Thoracic aorta (tissue), 2 donors: ENCODE measurements around the gene CGB8. TPM values are rescaled to one million over a fixed set of nuclear protein-coding genes. Genes with fewer than 3 reads are reported as not detected.
A peak's percentile ranks its signal among the peaks of the same experiment; 100 is the strongest.
"Not testable (repeated sequence)": the region's sequence is repeated elsewhere in the genome, so short reads cannot be mapped to it uniquely, and the experiment has no call there.

Experiments used
- ATAC-seq: fragments of 150-250 bp; one replicate; pipeline ENCODE4 v1.8.0; 2017; ENCODE audit warnings: low read depth; ENCODE audit not compliant: insufficient number of reproducible peaks, low FRiP score
- DNase-seq: peaks from one replicate; pipeline ENCODE4 v3.0.0-alpha.2; 2020; ENCODE audit warnings: low spot score
- H3K27ac ChIP-seq, 2 donors: fragments of 200-600 bp; sonication (generic); 1 replicate in 1 of 2; 2 replicates in 1 of 2; pipeline ENCODE4 v1.5.1; 2016; ENCODE audit warnings: mild to moderate bottlenecking in 2 of 2, moderate library complexity in 2 of 2
- H3K27me3 ChIP-seq: fragments of 200-600 bp; sonication (generic); replicated peaks from 2 replicates; pipeline ENCODE4 v1.6.0; 2016; ENCODE audit warnings: mild to moderate bottlenecking; ENCODE audit not compliant: insufficient read depth
- H3K36me3 ChIP-seq: fragments of 200-600 bp; sonication (generic); one replicate; pipeline ENCODE4 v1.5.1; 2016
- H3K4me1 ChIP-seq, 2 donors: fragments of 200-600 bp; sonication (generic); 1 replicate in 1 of 2; 2 replicates in 1 of 2; pipeline versions ENCODE4 v1.5.1 to v1.6.0; 2016; ENCODE audit warnings: low read depth in 2 of 2, mild to moderate bottlenecking in 1 of 2; ENCODE audit not compliant: control insufficient read depth in 1 of 2
- H3K4me3 ChIP-seq: fragments of 200-600 bp; sonication (generic); 2 replicates; pipeline ENCODE4 v1.5.1; 2016; ENCODE audit warnings: mild to moderate bottlenecking
- H3K9me3 ChIP-seq: fragments of 200-600 bp; sonication (generic); 2 replicates; pipeline ENCODE4 v1.5.1; 2016
- total RNA-seq, 2 donors: library from RNA; depleted of rRNA; stranded (reverse); fragments of >200 nt; gene quantifications; one replicate each; pipeline versions ENCODE4 v1.1.0 to v1.2.3, GENCODE V29; 2016
- TF ChIP-seq, protein P1 (sequence below): fragments of 200-600 bp; sonication (generic); IDR thresholded peaks from one replicate; pipeline ENCODE4 v1.5.1; 2019; ENCODE audit warnings: antibody characterized with exemption

The CGB8 gene
- total RNA-seq, 2 donors from 2014 or later, result not detected

- H3K9me3 ChIP-seq, H3K27ac ChIP-seq, ATAC-seq, H3K27me3 ChIP-seq, H3K4me1 ChIP-seq, DNase-seq, H3K4me3 ChIP-seq, H3K36me3 ChIP-seq: not testable (repeated sequence)
- TF ChIP-seq, protein P1, sequence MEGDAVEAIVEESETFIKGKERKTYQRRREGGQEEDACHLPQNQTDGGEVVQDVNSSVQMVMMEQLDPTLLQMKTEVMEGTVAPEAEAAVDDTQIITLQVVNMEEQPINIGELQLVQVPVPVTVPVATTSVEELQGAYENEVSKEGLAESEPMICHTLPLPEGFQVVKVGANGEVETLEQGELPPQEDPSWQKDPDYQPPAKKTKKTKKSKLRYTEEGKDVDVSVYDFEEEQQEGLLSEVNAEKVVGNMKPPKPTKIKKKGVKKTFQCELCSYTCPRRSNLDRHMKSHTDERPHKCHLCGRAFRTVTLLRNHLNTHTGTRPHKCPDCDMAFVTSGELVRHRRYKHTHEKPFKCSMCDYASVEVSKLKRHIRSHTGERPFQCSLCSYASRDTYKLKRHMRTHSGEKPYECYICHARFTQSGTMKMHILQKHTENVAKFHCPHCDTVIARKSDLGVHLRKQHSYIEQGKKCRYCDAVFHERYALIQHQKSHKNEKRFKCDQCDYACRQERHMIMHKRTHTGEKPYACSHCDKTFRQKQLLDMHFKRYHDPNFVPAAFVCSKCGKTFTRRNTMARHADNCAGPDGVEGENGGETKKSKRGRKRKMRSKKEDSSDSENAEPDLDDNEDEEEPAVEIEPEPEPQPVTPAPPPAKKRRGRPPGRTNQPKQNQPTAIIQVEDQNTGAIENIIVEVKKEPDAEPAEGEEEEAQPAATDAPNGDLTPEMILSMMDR, result peak; percentile 18
These were observed 17.1 kb downstream of the CGB8 start, which contains the start of gene CGB2 for GRCh38 chr19:49031642-49032301. CGB2 (plus strand) TSS chr19:49031890; CDS start chr19:49032096, 206 bp downstream.

DNA sequence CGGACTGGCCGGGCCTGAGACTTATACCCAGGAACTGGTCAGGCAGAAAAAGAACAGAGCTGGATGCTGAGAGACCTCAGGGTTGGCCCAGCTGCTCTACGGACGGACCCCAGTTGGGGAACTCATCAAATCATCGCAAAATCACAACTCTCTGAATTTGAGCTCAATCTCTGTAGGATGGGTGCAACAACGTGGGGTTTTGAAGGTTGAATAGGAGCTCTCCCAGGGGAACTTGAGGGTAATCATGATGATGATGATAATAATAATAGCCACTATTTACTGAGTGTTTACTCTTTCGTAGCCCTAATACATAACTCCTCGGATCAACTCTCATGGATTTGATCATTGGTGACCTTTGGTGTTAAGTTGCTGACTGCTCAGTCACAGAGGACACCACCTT is 18.6 kb downstream of the CGB8 start:
- not testable (repeated sequence) for H3K27me3 ChIP-seq, H3K9me3 ChIP-seq, H3K4me1 ChIP-seq, H3K27ac ChIP-seq, H3K4me3 ChIP-seq, ATAC-seq, H3K36me3 ChIP-seq, DNase-seq

- H3K4me1 ChIP-seq, ATAC-seq, H3K27ac ChIP-seq, H3K9me3 ChIP-seq, H3K36me3 ChIP-seq, DNase-seq, H3K4me3 ChIP-seq, H3K27me3 ChIP-seq: not testable (repeated sequence)
These were observed 19.2 kb downstream of the CGB8 start for GRCh38 chr19:49029749-49030148.

GRCh38 chr19:49028686-49029085 is 20.2 kb downstream of the CGB8 start:
- H3K9me3 ChIP-seq, H3K27ac ChIP-seq, H3K27me3 ChIP-seq, H3K36me3 ChIP-seq, H3K4me3 ChIP-seq, ATAC-seq, H3K4me1 ChIP-seq, DNase-seq: not testable (repeated sequence)

DNA sequence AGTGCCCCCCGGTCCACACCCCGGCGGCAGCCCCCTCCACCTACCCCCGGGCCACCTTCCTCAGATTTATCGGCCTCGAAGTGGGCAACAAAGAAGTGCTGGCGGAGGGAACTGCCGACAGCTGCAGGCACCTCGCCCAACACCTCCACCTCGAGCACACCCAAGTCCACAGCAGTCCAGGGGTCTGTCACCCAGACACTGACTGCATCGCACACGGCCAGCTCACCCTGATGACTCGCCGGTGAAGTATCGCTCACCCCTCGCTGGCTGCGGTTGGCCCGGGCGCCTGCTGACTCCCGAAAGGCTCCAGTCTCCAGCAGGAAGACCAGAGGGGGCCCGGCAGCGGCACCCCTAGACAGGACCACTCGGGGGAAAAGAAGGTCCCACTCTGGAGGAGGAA is 23.3 kb downstream of the CGB8 start:
- ATAC-seq, DNase-seq, H3K27me3 ChIP-seq, H3K4me3 ChIP-seq, H3K9me3 ChIP-seq, H3K27ac ChIP-seq, H3K4me1 ChIP-seq, H3K36me3 ChIP-seq: not testable (repeated sequence)

DNA sequence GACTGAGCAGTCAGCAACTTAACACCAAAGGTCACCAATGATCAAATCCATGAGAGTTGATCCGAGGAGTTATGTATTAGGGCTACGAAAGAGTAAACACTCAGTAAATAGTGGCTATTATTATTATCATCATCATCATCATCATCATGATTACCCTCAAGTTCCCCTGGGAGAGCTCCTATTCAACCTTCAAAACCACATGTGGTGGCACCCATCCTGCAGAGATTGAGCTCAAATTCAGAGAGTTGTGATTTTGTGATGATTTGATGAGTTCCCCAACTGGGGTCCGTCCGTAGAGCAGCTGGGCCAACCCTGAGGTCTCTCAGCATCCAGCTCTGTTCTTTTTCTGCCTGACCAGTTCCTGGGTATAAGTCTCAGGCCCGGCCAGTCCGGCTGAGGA is 23.8 kb downstream of the CGB8 start:
- not testable (repeated sequence) for DNase-seq, H3K36me3 ChIP-seq, H3K27me3 ChIP-seq, ATAC-seq, H3K4me1 ChIP-seq, H3K4me3 ChIP-seq, H3K27ac ChIP-seq, H3K9me3 ChIP-seq

DNA sequence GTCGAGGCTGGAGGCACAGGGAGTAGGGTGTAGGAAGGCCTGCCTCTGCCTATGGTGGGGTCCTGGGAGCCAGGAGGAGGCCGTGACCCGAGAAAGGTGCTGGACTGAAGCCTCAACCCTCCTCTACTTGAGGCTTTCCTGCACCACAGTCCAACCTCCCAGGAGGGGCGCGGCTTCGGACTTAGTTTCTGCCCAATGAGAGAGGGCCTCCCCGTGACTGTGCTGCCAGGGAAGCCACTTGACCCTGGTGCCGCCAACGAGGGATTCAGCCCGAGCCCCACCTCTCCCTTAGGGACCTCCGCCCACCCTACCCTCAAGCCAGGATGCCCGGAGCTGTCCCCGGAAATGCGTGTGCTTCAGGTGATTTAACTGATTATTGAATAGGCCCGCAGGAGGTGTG is 24.7 kb downstream of the CGB8 start, which contains the start of gene CGB3:
Gene CGB3, minus strand, starts transcription at position 101 of the 400 bp plus-strand sequence. CDS start 362 bp downstream, outside the sequence.
- H3K4me3 ChIP-seq, H3K27me3 ChIP-seq, H3K36me3 ChIP-seq, ATAC-seq, H3K27ac ChIP-seq, H3K4me1 ChIP-seq, H3K9me3 ChIP-seq, DNase-seq: not testable (repeated sequence)

- H3K4me1 ChIP-seq, result peaks cover 15 to 24% of the 10 kb centered on the region in 2 donors
- ATAC-seq (no peak), DNase-seq (no peak)
- TF ChIP-seq, protein P1, result no peak
- no peaks in the 10 kb centered on the region for H3K9me3 ChIP-seq
- no peaks in the 10 kb centered on the region for H3K36me3 ChIP-seq
- no peaks in the 10 kb centered on the region for H3K27me3 ChIP-seq
- no peak overlapping the region for H3K27ac ChIP-seq
- no peak overlapping the region for H3K4me3 ChIP-seq
These were observed 26.8 kb downstream of the CGB8 start for GRCh38 chr19:49022116-49022515.
